HCT116 (cell line): ENCODE results near the gene GRM2.

Experiments used
- CTCF ChIP-seq, 3 experiments: fragments of 200-600 bp in 1 of 3; sonication (generic) in 1 of 3; IDR thresholded peaks in 2 of 3; conservative IDR thresholded peaks in 1 of 3; 2 replicates each; pipeline ENCODE4 v1.5.1; 2012 to 2017; ENCODE audit warnings: low read depth in 2 of 3, low read length in 2 of 3, antibody characterized with exemption in 1 of 3, borderline replicate concordance in 1 of 3, control low read depth in 1 of 3, mild to moderate bottlenecking in 1 of 3, mixed read lengths in 1 of 3, mixed run types in 1 of 3, moderate library complexity in 1 of 3; ENCODE audit not compliant: insufficient read depth in 1 of 3
- ELF1 ChIP-seq: IDR thresholded peaks from 2 replicates; pipeline ENCODE4 v1.6.1; 2012; ENCODE audit warnings: low read depth, borderline replicate concordance
- EZH2 ChIP-seq: fragments of 200-600 bp; sonication (generic); IDR thresholded peaks from 2 replicates; pipeline ENCODE4 v1.6.1; 2017; ENCODE audit warnings: antibody characterized with exemption, mixed run types
- POLR2A ChIP-seq: IDR thresholded peaks from 2 replicates; pipeline ENCODE4 v1.7.0; 2011; ENCODE audit warnings: borderline replicate concordance; ENCODE audit not compliant: insufficient read depth, insufficient read length; ENCODE audit errors: extremely low read depth
- POLR2AphosphoS5 ChIP-seq: IDR thresholded peaks from 2 replicates; pipeline ENCODE4 v1.6.1; 2011; ENCODE audit warnings: mild to moderate bottlenecking, low read depth, low read length, moderate library complexity
- RAD21 ChIP-seq: IDR thresholded peaks from 2 replicates; pipeline ENCODE4 v1.6.1; 2012; ENCODE audit warnings: low read depth, mild to moderate bottlenecking
- SP1 ChIP-seq: IDR thresholded peaks from 2 replicates; pipeline ENCODE4 v1.6.1; 2012; ENCODE audit warnings: low read depth
- ZFX ChIP-seq: fragments of 450-650 bp; IDR thresholded peaks from 2 replicates; pipeline ENCODE4 v1.6.1; 2017
- TF ChIP-seq, protein P1 (sequence below): IDR thresholded peaks from 2 replicates; pipeline ENCODE4 v1.6.1; 2012; ENCODE audit warnings: low read depth

DNA sequence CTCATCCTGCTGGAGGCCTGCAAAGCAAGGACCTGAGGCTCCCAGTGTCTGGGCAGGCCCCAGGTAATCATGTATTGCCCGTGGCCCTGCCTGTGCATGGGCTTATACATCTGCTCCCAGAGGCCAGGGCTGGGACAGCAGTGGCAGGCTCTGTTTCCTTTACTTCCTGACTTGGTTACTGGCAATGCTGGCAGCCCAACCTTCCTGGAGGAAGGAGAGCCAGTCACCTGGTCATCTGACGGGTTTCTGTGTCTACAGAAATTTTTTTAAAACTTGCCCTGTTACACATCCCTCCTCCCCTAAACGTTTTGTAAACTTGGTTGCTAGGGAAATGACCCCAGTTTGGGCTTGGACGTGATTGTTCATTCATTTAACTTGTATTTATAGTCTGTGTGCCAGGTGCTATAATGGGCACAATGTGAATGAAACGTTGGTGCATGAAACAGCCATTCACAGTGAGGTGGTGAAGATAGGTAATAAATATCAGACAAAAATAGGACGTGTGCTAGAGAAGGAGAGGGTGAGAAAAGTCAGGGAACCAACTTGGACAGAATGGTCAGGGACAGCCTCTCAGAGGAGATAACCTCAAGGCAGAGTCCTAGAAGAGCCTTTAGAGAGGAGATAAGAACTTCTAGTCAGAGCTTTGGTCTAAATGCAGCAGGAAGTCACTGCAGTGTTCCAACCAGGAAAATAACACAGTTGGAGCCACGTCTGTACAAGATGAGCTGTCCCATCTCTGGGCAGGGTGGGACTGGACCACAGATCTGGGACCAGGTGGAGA, 21.7 kb upstream of the GRM2 start:
- TF ChIP-seq ZFX: no peak
- TF ChIP-seq ELF1: no peak
- TF ChIP-seq POLR2A: no peak
- TF ChIP-seq, protein P1, sequence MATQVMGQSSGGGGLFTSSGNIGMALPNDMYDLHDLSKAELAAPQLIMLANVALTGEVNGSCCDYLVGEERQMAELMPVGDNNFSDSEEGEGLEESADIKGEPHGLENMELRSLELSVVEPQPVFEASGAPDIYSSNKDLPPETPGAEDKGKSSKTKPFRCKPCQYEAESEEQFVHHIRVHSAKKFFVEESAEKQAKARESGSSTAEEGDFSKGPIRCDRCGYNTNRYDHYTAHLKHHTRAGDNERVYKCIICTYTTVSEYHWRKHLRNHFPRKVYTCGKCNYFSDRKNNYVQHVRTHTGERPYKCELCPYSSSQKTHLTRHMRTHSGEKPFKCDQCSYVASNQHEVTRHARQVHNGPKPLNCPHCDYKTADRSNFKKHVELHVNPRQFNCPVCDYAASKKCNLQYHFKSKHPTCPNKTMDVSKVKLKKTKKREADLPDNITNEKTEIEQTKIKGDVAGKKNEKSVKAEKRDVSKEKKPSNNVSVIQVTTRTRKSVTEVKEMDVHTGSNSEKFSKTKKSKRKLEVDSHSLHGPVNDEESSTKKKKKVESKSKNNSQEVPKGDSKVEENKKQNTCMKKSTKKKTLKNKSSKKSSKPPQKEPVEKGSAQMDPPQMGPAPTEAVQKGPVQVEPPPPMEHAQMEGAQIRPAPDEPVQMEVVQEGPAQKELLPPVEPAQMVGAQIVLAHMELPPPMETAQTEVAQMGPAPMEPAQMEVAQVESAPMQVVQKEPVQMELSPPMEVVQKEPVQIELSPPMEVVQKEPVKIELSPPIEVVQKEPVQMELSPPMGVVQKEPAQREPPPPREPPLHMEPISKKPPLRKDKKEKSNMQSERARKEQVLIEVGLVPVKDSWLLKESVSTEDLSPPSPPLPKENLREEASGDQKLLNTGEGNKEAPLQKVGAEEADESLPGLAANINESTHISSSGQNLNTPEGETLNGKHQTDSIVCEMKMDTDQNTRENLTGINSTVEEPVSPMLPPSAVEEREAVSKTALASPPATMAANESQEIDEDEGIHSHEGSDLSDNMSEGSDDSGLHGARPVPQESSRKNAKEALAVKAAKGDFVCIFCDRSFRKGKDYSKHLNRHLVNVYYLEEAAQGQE: no peak
- no peak for TF ChIP-seq CTCF (IDR thresholded peaks at IDR 0.05 in 2 of 3, conservative IDR thresholded peaks at IDR 0.05 in 1 of 3; ENCODE audit: borderline replicate concordance in 1 of 3, insufficient read depth in 1 of 3, low read depth in 2 of 3, low read length in 2 of 3)
- TF ChIP-seq POLR2AphosphoS5: no peak
- no peak for TF ChIP-seq EZH2
- TF ChIP-seq SP1: no peak
- no peak for TF ChIP-seq RAD21
